ENCODE data around the gene HMG20A. TPM values are rescaled to one million over a fixed set of nuclear protein-coding genes. Genes with fewer than 3 reads are reported as not detected.

The HMG20A gene
- total RNA-seq, 3 donors from 2014 or later (not counting 1 experiment from before 2014, with no cell fraction given) = 48.4 to 71.0 (median 53.9) TPM

DNA sequence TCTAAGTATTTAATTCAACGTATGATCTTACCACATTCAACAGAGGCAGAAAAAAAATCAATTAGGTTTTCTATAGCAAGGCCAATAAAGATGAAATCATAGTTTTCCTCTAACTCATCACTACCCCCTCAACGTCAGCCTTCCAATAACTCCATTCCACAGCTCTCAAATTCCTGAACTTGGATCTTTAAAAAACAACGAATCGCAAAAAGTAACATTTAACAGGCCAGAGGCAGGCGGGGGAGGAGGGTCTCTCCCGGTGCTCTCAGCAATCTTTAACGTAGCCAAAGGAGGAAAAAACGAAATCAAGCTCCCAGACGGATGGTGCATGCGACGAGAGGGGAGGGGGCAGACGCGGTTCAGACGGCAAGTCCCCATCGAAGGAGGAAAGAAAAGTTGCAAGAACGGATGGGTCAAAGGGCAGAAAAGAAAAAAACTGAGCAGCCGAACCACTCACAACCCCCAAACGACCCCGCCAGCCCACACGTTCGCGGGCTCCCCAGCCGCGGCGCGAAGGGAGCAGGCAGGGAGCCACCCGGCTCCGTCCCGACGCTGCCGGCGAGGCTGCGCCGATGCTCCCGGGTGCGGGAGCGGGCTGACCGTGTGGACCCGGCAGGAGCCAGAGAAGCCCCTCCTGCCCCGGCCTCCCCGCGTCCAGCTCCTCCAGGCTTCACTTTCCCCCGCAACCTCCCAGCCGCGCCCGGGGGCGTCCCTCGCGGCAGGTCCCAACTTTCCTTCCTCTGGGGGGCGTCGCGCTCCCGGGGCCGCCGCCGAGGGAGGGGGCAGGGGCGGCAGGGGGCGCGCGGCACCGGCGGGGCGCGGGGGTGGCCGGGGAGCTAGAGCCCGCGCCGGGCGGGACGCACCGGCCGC is 1.5 kb upstream of the HMG20A start:
- Mint-ChIP-seq H3K27ac (peak overlapping the region; percentile 98 to 99), H3K9me3 (no peaks in the 10 kb centered on the region), H3K4me1 (peaks cover 38 to 46% of the 10 kb centered on the region in 2 donors), H3K27me3 (ENCODE audit: low read depth in 2 of 2) (no peaks in the 10 kb centered on the region), H3K36me3 (no peaks in the 10 kb centered on the region), H3K4me3 (peak overlapping the region; percentile 98)
- H3K27ac ChIP-seq (ENCODE audit: low read length) = peak overlapping the region; percentile 70
- peak; percentile 53 to 57 for DNase-seq
- H3K9me3 ChIP-seq (ENCODE audit: control insufficient read depth, insufficient read depth, low read length) = no peaks in the 10 kb centered on the region
- peaks cover 15% of the 10 kb centered on the region for H3K4me1 ChIP-seq (ENCODE audit: control insufficient read depth, insufficient read depth, low read length)
- TF ChIP-seq, protein P1, sequence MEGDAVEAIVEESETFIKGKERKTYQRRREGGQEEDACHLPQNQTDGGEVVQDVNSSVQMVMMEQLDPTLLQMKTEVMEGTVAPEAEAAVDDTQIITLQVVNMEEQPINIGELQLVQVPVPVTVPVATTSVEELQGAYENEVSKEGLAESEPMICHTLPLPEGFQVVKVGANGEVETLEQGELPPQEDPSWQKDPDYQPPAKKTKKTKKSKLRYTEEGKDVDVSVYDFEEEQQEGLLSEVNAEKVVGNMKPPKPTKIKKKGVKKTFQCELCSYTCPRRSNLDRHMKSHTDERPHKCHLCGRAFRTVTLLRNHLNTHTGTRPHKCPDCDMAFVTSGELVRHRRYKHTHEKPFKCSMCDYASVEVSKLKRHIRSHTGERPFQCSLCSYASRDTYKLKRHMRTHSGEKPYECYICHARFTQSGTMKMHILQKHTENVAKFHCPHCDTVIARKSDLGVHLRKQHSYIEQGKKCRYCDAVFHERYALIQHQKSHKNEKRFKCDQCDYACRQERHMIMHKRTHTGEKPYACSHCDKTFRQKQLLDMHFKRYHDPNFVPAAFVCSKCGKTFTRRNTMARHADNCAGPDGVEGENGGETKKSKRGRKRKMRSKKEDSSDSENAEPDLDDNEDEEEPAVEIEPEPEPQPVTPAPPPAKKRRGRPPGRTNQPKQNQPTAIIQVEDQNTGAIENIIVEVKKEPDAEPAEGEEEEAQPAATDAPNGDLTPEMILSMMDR (IDR thresholded peaks at IDR 0.05) = no peak
- H3K4me3 ChIP-seq (ENCODE audit: low read length) = peak overlapping the region; percentile 43
- H3K27me3 ChIP-seq (ENCODE audit: control insufficient read depth, insufficient read depth, low read length) = no peaks in the 10 kb centered on the region
- WGBS (ENCODE audit: insufficient coverage) = under 1% methylated on average over 71 of the region's 72 CpGs
- ATAC-seq = peak in 1 of 3 donors; percentile 9
- intact Hi-C loops (cut with micrococcal nuclease) = no loop called here
- no peaks in the 10 kb centered on the region for H3K36me3 ChIP-seq (ENCODE audit: control insufficient read depth, insufficient read depth, low read length)

DNA sequence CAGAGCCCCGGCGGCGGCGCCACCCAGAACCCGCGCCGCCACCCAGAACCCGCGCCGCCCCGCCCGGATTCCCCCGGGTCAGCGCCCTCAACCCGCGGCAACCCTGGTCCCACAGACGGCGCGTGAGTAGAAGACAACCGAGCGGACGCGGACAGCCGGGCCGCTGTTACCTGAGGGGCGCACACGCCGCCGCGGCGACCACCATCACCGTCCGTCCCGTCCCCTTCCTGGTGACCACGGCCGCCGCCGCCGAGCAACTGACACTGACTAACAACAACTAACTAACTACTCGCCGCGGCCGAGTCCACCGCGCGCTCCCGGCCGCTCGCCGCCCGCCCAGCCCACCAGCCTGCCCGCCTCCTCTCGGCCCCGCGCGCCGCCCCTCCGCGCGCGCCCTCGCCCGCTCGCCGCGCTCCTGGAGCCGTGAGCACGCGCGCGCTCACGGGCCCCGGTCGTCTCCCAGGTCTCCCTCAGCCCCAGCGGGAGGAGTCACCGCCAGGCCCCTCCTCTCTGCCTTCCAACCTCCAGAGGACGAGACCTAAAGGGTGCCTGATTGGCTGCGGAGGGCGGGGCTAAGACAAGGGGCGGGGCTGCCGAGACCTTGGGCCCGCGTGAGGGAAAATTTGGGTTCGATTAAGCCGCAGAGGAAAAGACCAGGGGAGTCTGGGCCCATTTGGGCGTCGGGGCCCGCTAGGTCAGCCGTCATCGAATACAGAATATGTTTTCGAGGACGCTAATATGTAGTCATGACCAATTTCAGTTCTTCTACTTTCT is 665 bp upstream of the HMG20A start, which contains the start of gene PEAK1:
PEAK1 (minus strand) TSS at position 269 of the 774 bp plus-strand sequence. CDS start 238,178 bp downstream, outside the sequence.
- Histone ChIP-seq H3K4me3 (ENCODE audit: low read length) (peak within 1 kb of the TSS; percentile 62), H3K27me3 (ENCODE audit: control insufficient read depth, insufficient read depth, low read length) (no peaks in the 10 kb centered on the region), H3K9me3 (ENCODE audit: control insufficient read depth, insufficient read depth, low read length) (no peaks in the 10 kb centered on the region), H3K4me1 (ENCODE audit: control insufficient read depth, insufficient read depth, low read length) (peaks cover 15% of the 10 kb centered on the region), H3K27ac (ENCODE audit: low read length) (peak within 1 kb of the TSS; percentile 87), H3K36me3 (ENCODE audit: control insufficient read depth, insufficient read depth, low read length) (no peaks in the 10 kb centered on the region)
- peak; percentile 99 for DNase-seq
- Mint-ChIP-seq H3K27me3 (ENCODE audit: low read depth in 2 of 2) (no peaks in the 10 kb centered on the region), H3K4me3 (peak within 1 kb of the TSS; percentile 100), H3K9me3 (no peaks in the 10 kb centered on the region), H3K4me1 (peaks cover 42 to 54% of the 10 kb centered on the region in 2 donors), H3K36me3 (no peaks in the 10 kb centered on the region), H3K27ac (peak within 1 kb of the TSS; percentile 98 to 99)
- peak; percentile 94 to 100 (median 94) for ATAC-seq
- intact Hi-C loops (cut with micrococcal nuclease) = loop anchor here (5.0 kb wide), 1 partner anchor 233 kb away; no protein-coding TSS in a partner anchor
- under 1% methylated on average over 92 of the region's 92 CpGs for WGBS (ENCODE audit: insufficient coverage)
- TF ChIP-seq, protein P1 (IDR thresholded peaks at IDR 0.05) = no peak

DNA sequence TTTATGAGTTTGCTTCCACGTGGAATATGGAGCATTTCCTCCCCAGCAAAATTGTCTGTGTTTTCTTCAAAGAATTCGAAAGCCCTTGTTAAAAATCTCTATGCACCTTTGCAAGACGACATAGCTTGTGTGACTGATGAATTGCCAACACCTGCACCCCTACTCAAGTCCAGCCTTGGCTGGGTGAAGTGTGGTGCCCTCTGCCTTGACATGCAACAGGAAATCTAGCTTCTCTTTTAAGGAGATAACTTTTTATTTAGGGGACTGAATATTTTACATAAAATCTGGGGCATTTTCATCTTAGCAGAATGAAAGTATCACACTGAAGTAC is 647 bp downstream of the HMG20A start:
- peak overlapping the region; percentile 62 for H3K4me3 ChIP-seq (ENCODE audit: low read length)
- no peaks in the 10 kb centered on the region for H3K27me3 ChIP-seq (ENCODE audit: control insufficient read depth, insufficient read depth, low read length)
- Mint-ChIP-seq H3K9me3 (no peaks in the 10 kb centered on the region), H3K27me3 (ENCODE audit: low read depth in 2 of 2) (no peaks in the 10 kb centered on the region), H3K4me3 (peak overlapping the region; percentile 100), H3K4me1 (peaks cover 54 to 65% of the 10 kb centered on the region in 2 donors), H3K27ac (peak overlapping the region; percentile 98 to 99), H3K36me3 (no peaks in the 10 kb centered on the region)
- 0% methylated on average over 3 of the region's 3 CpGs for WGBS (ENCODE audit: insufficient coverage)
- no peak for ATAC-seq
- no peaks in the 10 kb centered on the region for H3K36me3 ChIP-seq (ENCODE audit: control insufficient read depth, insufficient read depth, low read length)
- TF ChIP-seq, protein P1 (IDR thresholded peaks at IDR 0.05) = no peak
- peak overlapping the region; percentile 87 for H3K27ac ChIP-seq (ENCODE audit: low read length)
- peaks cover 15% of the 10 kb centered on the region for H3K4me1 ChIP-seq (ENCODE audit: control insufficient read depth, insufficient read depth, low read length)
- intact Hi-C loops (cut with micrococcal nuclease) = loop anchor here (5.0 kb wide), 1 partner anchor 234 kb away; no protein-coding TSS in a partner anchor
- DNase-seq = no peak
- H3K9me3 ChIP-seq (ENCODE audit: control insufficient read depth, insufficient read depth, low read length) = no peaks in the 10 kb centered on the region

Data from natural killer cell (primary cell).